Hematopoietic multipotent progenitor cell treated with erythropoietin and hydrocortisone succinate and interleukin-3 and kit ligand, for 17 days (in vitro differentiated cells): ENCODE results near the gene ATP9B.
"Not testable (repeated sequence)": the region's sequence is repeated elsewhere in the genome, so short reads cannot be mapped to it uniquely, and the experiment has no call there.

Source experiments
- DNase-seq: peaks from one replicate; pipeline ENCODE4 v3.0.0-alpha.2; 2015; ENCODE audit warnings: low spot score

ATP9B gene

GRCh38 chr18:79365701-79366100 lies 296.5 kb downstream of the ATP9B start:
- DNase-seq, result no peak

- DNase-seq, result no peak
Measured at GRCh38 chr18:79366177-79367094, 297.2 kb downstream of the ATP9B start.

- no peak for DNase-seq
Measured at GRCh38 chr18:79367480-79367879, 298.3 kb downstream of the ATP9B start.

- DNase-seq, result no peak
Measured at GRCh38 chr18:79367989-79368388, 298.8 kb downstream of the ATP9B start.

DNA sequence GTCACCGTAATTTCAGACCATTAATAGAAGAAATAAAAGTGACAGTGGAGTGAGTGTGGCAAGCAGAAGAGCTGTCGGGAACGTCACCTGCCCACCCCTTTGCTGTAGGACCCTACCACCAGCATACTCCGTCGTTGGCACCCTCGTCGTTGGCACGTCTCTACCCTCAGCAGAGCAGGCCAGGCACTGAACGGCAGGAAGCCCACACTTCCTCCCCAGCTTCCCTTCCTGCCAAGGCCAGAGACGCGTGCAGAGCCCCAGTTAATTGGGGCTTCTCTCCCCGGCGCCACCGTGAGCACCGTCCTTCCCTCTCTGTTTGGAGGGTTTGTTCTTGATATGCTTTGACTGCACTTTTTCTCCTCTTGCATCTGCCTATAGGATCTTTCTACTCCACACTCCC lies 299.5 kb downstream of the ATP9B start:
- DNase-seq, result no peak

GRCh38 chr18:79371561-79372121 lies 302.4 kb downstream of the ATP9B start:
- DNase-seq, result no peak

- no peak for DNase-seq
Measured at GRCh38 chr18:79372461-79372860, 303.3 kb downstream of the ATP9B start.

DNA sequence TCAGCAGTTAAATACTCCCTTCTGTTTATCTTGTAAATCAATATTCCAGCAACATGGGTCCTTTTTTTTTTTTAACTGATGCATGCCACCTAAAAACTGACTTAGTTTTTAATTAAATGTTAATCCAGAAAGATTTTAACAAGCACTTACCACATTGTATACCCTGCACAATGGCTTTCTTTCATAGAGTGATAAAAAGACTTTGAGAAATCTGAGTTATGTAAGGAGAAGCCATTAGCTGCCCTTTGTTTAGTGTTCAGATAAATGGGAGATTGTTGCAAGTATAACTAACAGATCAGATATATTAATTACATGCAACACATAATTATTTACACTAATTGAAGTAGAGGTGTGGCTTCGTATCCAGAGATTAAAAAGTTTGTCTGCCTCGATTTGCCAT lies 303.8 kb downstream of the ATP9B start:
- DNase-seq, result no peak

DNA sequence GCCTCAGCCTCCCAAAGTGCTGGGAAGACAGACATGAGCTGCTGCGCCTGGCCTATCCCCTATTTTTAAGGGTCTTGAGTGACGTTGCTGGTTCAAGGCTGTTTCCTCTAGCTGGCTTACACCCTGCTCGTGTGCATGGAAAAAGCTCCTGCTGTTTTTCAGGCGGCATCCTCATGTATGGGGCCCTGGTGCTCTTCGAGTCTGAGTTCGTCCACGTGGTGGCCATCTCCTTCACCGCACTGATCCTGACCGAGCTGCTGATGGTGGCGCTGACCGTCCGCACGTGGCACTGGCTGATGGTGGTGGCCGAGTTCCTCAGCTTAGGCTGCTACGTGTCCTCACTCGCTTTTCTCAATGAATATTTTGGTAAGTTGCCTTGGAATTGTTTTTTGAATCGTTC lies 304.5 kb downstream of the ATP9B start:
- DNase-seq, result no peak

DNA sequence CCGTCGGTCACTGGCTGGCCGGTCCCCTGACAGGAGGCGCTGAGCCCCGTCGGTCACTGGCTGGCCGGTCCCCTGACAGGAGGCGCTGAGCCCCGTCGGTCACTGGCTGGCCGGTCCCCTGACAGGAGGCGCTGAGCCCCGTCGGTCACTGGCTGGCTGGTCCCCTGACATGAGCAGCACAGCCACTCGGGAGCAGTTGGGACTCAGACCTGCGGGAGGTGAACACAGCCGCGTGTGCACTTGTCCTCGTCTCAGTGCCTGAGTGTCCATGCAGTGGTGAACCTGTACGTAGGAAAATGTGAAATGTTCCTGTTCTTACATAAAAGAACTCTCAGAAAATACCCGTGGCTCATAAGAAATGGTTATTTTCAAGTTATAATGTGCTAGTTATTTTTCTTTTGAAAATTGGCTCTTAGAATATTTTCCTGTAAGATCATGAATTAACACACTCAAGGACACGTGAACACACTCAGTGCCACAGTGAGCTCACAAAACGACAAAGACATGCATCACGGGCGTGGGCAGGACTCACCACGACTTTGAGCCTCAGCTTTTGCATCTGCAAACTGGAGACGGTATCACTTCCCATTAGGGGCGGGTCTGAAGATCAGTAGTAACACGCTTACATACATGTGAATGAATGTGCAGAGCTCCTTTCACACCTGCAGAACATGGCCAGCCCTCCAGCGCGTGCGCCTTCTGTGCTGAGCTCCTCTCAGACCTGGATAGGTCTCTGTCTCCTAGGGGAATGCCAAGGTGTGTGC lies 305.4 kb downstream of the ATP9B start:
- no peak for DNase-seq

DNA sequence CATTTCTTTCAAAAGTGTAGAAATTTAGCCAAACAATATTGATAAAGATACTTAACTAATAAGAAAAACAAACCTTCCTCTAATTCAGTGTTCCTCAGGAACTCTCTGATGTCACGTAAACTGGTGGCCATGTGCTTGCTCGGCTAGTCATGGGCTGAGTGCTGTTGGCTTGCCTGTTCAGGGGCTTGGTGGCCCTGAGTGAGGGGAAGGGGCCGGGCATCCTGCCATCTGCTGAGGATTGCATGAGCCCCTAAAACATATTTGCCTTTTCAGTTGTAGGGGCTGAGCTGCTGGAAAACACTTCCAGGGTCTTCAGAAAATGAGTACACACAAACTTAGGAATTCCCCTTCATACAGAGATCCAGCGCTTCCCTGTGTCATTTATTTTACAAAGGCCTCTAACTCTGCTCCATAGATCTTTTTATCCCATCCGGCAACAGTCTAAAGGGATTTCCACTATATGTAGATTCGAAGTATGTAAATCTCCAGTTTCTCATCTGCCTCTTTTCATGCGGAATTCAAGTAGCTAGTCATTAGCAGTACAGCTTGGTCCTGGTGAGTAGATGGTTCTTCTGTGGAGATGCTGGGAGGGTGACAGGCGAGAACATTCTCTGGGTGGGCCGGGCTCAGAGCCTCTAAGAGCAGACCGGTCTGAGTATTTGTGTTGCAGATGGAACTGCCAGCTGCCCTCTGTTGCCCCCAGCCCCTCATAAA lies 306.4 kb downstream of the ATP9B start:
- DNase-seq, result no peak

GRCh38 chr18:79376661-79377060 lies 307.5 kb downstream of the ATP9B start:
- DNase-seq, result not testable (repeated sequence)

DNA sequence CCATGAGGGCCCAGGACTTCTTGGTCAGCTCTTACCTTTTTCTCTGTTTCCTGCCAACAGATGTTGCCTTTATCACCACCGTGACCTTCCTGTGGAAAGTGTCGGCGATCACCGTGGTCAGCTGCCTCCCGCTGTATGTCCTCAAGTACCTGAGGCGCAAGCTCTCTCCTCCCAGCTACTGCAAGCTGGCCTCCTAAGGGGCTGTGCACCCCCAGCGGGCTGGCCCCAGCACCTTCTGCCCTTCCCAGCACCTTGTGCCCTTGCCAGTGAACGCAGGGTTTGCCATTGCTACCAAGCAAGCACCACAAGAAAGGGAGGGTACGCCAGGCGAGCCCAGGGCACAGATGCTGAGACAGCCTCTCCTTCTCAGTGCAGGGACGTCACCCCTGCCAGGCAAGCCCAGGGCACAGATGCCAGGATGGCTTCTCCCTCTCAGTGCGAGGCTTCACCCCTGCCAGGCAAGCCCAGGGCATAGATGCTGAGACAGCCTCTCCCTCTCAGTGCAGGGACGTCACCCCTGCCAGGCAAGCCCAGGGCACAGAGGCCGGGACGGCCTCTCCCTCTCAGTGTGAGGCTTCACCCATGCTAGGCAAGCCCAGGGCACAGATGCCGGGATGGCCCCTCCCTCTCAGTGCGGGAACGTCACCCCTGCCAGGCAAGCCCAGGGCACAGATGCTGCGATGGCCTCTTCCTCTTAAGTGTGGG lies 308.1 kb downstream of the ATP9B start:
- no peak for DNase-seq

DNA sequence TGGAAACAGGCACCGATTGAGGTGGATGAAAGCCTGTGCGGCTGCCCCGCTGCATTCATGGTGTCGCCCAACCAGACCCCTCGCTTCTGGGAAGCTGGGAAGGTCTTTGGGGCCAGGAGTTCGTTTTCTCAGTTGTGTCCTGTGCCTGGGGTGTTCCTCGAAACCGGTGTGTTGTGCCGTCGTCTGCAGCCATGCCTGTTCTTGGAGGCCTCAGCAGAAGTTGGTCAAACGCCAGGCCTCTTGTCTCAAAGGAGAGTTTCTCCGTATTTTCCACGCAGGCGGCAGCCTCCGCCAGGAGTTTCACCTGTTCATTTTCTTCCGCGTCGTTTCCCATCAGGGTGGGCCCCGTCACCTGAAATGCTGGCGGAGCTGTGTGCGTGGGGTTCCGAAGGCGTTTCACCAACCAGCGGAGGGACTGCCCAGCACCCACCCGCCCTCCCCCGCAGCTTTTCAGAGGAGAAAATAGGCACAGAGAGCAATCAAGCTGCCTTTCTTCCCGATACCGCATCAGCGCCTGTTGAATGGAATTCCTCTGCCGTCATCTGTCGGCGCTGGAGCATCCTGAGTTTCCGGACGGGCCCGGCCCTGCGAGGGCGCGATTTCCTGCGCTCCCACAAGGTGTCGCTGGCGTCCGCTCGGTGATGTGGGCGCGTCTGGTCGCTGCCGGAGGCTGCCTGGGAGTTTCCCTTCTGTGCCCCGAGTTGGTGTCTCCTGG lies 309.5 kb downstream of the ATP9B start:
- DNase-seq, result peak; percentile 67

DNA sequence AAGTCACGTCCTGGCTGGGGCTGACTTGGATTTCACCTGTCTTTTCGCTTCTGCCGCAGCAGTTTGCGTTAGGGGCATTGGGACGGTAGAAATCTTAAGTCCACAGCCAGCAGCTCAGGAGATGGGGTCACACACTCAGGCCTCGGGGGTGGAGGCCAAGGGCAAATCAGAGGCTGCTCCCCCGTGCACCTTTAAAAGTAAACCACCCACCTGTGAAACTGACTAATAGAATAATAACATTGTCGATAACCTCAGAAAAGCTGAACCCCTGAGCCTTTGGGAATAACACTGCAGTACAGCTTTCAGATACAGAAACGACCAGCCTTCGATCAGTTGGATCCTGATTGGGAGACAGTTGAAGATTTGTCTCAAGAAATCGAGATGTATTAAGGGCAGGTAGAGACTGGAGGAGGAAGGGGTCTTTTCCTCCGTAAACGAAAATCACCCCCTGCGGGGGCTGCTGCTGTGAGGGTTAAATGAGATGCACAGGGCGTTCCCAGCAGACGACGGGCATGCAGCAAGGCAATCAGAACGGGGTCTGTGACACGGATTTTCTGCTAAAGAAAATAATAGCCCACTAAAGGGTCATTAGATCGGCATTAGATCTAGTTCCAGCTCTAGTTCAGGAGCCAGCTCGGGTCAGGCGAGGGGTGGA lies 310.2 kb downstream of the ATP9B start:
- DNase-seq, result no peak

GRCh38 chr18:79379931-79380815 lies 311.0 kb downstream of the ATP9B start:
- no peak for DNase-seq

DNA sequence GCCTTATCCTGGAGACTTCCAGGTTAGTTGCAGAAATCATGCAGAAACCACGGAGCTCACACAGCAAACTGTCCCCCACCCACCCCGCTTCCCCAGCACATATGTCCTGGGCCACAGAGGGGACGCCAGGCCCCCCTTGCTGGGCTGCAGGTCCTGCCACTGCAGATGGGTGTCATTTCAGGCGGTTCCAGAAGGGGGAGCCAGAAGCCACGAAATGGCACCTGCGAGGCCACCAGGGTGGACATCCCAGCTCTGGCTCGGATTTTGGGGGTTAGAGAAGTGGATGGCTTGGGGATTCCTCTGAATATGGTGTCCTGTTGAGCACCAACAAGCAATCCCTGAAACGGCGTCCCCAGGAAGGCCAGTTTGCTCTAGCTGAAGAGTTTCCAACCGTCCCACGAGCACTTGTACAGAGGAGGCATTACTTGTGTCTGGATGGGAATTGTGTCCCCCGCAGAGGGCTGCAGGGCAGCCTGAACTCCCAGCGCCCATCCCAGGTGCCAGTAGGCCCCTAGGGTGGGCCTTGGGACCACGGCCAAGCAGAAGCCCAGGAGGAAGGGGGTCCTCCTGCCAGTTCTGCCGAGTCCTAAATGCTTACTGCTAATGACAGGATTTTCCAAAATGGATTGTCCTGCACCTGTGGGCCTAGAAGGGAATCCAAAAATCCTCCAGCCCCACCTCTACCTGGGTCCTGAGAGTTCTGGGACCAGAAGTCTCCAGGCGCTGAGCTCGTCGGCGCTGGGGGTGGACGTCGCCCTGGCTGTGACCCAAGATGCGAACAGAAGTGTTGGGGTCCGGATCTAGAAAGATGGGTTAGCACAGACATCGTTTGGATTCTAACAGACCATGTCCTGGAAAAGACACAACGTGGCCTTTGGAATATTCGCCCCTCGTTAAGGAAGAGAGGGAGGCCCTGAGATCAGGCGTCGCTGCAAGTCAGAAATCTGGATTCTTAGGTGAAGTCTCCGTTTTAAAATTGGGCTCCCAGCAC lies 311.9 kb downstream of the ATP9B start:
- peak; percentile 68 for DNase-seq

- no peak for DNase-seq
Measured at GRCh38 chr18:79381811-79382311, 312.7 kb downstream of the ATP9B start.
